SK-N-SH (cell line): ENCODE data around the gene LUC7L3.

ENCODE experiments used
- CHD2 ChIP-seq: fragments of 150-350 bp; IDR thresholded peaks from 2 replicates; pipeline ENCODE4 v1.6.1; 2018; ENCODE audit warnings: low read length; ENCODE audit not compliant: partially characterized antibody
- CTCF ChIP-seq: fragments of 200-600 bp; sonication (generic); IDR thresholded peaks from 2 replicates; pipeline ENCODE4 v1.6.1; 2017; ENCODE audit warnings: antibody characterized with exemption, mild to moderate bottlenecking, moderate library complexity
- EZH2phosphoT487 ChIP-seq: fragments of 200-600 bp; sonication (generic); IDR thresholded peaks from 2 replicates; pipeline ENCODE4 v1.6.1; 2017; ENCODE audit warnings: low read depth, mixed run types, mild to moderate bottlenecking, antibody characterized with exemption, moderate library complexity, borderline replicate concordance
- REST ChIP-seq: IDR thresholded peaks from 2 replicates; pipeline ENCODE4 v1.6.1; 2012; ENCODE audit warnings: mild to moderate bottlenecking, low read depth, low read length, moderate library complexity
- SIN3A ChIP-seq: IDR thresholded peaks from 2 replicates; pipeline ENCODE4 v1.6.1; 2012; ENCODE audit warnings: low read depth, mild to moderate bottlenecking, low read length, moderate library complexity, borderline replicate concordance
- TAF1 ChIP-seq: IDR thresholded peaks from 2 replicates; pipeline ENCODE4 v1.6.1; 2012; ENCODE audit warnings: low read depth, mild to moderate bottlenecking, low read length, moderate library complexity, borderline replicate concordance
- YY1 ChIP-seq: IDR thresholded peaks from 2 replicates; pipeline ENCODE4 v1.4.0; 2012; ENCODE audit warnings: low read depth, mild to moderate bottlenecking

GRCh38 chr17:50802609-50803571, 83.5 kb downstream of the LUC7L3 start:
- TF ChIP-seq CTCF (no peak), YY1 (no peak), REST (no peak), SIN3A (no peak), CHD2 (no peak), EZH2phosphoT487 (no peak), TAF1 (no peak)
